Psoas muscle (tissue), 8 donors: ENCODE data around the gene MUSK. TPM values are rescaled to one million over a fixed set of nuclear protein-coding genes. Genes with fewer than 3 reads are reported as not detected.

Source experiments
- ATAC-seq, 4 donors: fragments of 200-7000 bp; cut with Tn5 transposase; one replicate each; pipeline ENCODE4 v1.9.1; 2020; ENCODE audit warnings: moderate library complexity in 3 of 4, mild to moderate bottlenecking in 2 of 4
- DNase-seq, 2 donors: peaks; one replicate each; pipeline ENCODE4 v3.0.0-alpha.2; 2020
- H3K27ac ChIP-seq: fragments of 200-600 bp; one replicate; pipeline ENCODE4 v1.8.0; 2022
- H3K27me3 ChIP-seq, 3 donors: fragments of 200-600 bp in 1 of 3; one replicate each; pipeline versions ENCODE4 v1.6.1 to v1.8.0; 2013 to 2022; ENCODE audit warnings: low read length in 2 of 3, mild to moderate bottlenecking in 2 of 3, moderate library complexity in 1 of 3; ENCODE audit not compliant: insufficient read depth in 3 of 3
- H3K36me3 ChIP-seq, 2 donors: fragments of 200-600 bp in 1 of 2; one replicate each; pipeline versions ENCODE4 v1.6.1 to v1.8.0; 2013 to 2022; ENCODE audit warnings: low read depth in 1 of 2, mild to moderate bottlenecking in 1 of 2, moderate library complexity in 1 of 2; ENCODE audit not compliant: insufficient read depth in 1 of 2
- H3K4me1 ChIP-seq: fragments of 200-600 bp; one replicate; pipeline ENCODE4 v1.8.0; 2022
- H3K4me3 ChIP-seq: fragments of 200-600 bp; one replicate; pipeline ENCODE4 v1.8.0; 2022; ENCODE audit warnings: mild to moderate bottlenecking
- H3K9me3 ChIP-seq: fragments of 200-600 bp; one replicate; pipeline ENCODE4 v1.8.0; 2022
- CTCF ChIP-seq: fragments of 200-600 bp; IDR thresholded peaks from one replicate; pipeline ENCODE4 v1.8.0; 2022; ENCODE audit warnings: antibody characterized with exemption
- WGBS, 3 donors: extraction: QIAGEN DNeasy Blood & Tissue Kit; methylation state at CpG; one replicate each; pipeline versions ENCODE4 v1.1.6 to v1.1.7; 2013; 5-methylcytosine and 5-hydroxymethylcytosine counted together
- intact Hi-C, 2 donors: fragments of 100-400 bp; cut with DNase I; formaldehyde crosslinking; loops; one replicate each; pipeline versions ENCODE4 v1.11.0 to v1.14.2; 2022
- polyA plus RNA-seq, 3 donors: library from polyadenylated mRNA; stranded (reverse); fragments of 200-250 nt; gene quantifications; one replicate each; pipeline ENCODE4 v1.2.3, GENCODE V29; 2013
- total RNA-seq, 4 donors: library from RNA; stranded (reverse); fragmentation: NEBNext Ultra II Directional in 2 of 4; extraction: Animal tissue kit (Norgen Biotek cat#: 25700) in 2 of 4; gene quantifications; one replicate each; pipeline versions ENCODE4 v1.2.1 to v1.2.4, GENCODE V29; 2021 to 2023
- donor health status: healthy with polysubstance abuse.
- donor health status: DM: no; HTN: no; CAD: no; lungs with moderate emphysema.
- donor health status: Bipolar disorder and iron deficiency.
- donor health status: healthy.
- donor health status: DM: yes; HTN: yes; CAD: no.
- donor health status: DM: no; HTN: no; CAD: no.
- donor health status: DM: no; HTN: no; CAD: no.
- donor health status: DM: yes; HTN: yes; CAD: no.

The MUSK gene
- total and polyA plus RNA-seq, 7 donors = 0.66 to 15.7 (median 2.9) TPM

GRCh38 chr9:110742741-110743371 is 74.3 kb downstream of the MUSK start:
- peak overlapping the region; percentile 61 for H3K27ac ChIP-seq
- intact Hi-C loops = no loop called here
- TF ChIP-seq CTCF = no peak
- no peak overlapping the region for H3K4me3 ChIP-seq
- DNase-seq (no peak), ATAC-seq (peak; percentile 49 to 82 (median 78))
- WGBS, 3 donors = 6 to 17% (median 11%) methylated on average over 8 of the region's 8 CpGs
- no peaks in the 10 kb centered on the region for H3K36me3 ChIP-seq
- H3K9me3 ChIP-seq = no peaks in the 10 kb centered on the region
- no peaks in the 10 kb centered on the region for H3K27me3 ChIP-seq
- peaks cover 6% of the 10 kb centered on the region for H3K4me1 ChIP-seq

GRCh38 chr9:110744715-110745384 is 76.3 kb downstream of the MUSK start:
- peaks cover 6% of the 10 kb centered on the region for H3K4me1 ChIP-seq
- TF ChIP-seq CTCF = no peak
- DNase-seq (peak; percentile 24 to 54), ATAC-seq (peak; percentile 71 to 88 (median 82))
- no peak overlapping the region for H3K4me3 ChIP-seq
- WGBS, 3 donors = 55 to 62% (median 57%) methylated on average over 4 of the region's 4 CpGs
- no peaks in the 10 kb centered on the region for H3K9me3 ChIP-seq
- H3K27ac ChIP-seq = peak overlapping the region; percentile 72
- intact Hi-C loops = no loop called here
- no peaks in the 10 kb centered on the region for H3K27me3 ChIP-seq
- no peaks in the 10 kb centered on the region for H3K36me3 ChIP-seq

- WGBS, 3 donors = 7 to 15% (median 7%) methylated on average over 1 of the region's 1 CpG
- no peak for TF ChIP-seq CTCF
- Histone ChIP-seq H3K27me3 (no peaks in the 10 kb centered on the region), H3K9me3 (no peaks in the 10 kb centered on the region), H3K27ac (peak overlapping the region; percentile 58), H3K4me1 (peaks cover 6% of the 10 kb centered on the region), H3K36me3 (no peaks in the 10 kb centered on the region), H3K4me3 (no peak overlapping the region)
- intact Hi-C loops = no loop called here
- peak; percentile 34 to 56 for DNase-seq
- ATAC-seq = peak in 3 of 4 donors; percentile 50 to 66 (median 65)
Measured at GRCh38 chr9:110745676-110746075, 77.1 kb downstream of the MUSK start.

GRCh38 chr9:110746211-110746930 is 77.8 kb downstream of the MUSK start:
- Histone ChIP-seq H3K36me3 (no peaks in the 10 kb centered on the region), H3K9me3 (no peaks in the 10 kb centered on the region), H3K4me1 (peaks cover 6% of the 10 kb centered on the region), H3K4me3 (no peak overlapping the region), H3K27me3 (no peaks in the 10 kb centered on the region), H3K27ac (peak overlapping the region; percentile 58)
- no peak for TF ChIP-seq CTCF
- ATAC-seq (no peak), DNase-seq (no peak)
- intact Hi-C loops = no loop called here
- WGBS, 3 donors = 51 to 57% (median 52%) methylated on average over 4 of the region's 4 CpGs
